SK-N-SH (cell line): Measurements from ENCODE around the gene CIDEC. TPM values are rescaled to one million over a fixed set of nuclear protein-coding genes. Genes with fewer than 3 reads are reported as not detected.

Source experiments
- CTCF ChIA-PET: fragments of 300-600, 350-600 bp; formaldehyde crosslinking; extraction: SDS; loops from one replicate; lab custom pipeline; 2021; lab: Yijun Ruan, JAX
- POLR2A ChIA-PET: fragments of 350-600 bp; sonication (Branson Sonifier 250); formaldehyde crosslinking; extraction: SDS; loops from one replicate; lab custom pipeline; 2020; ENCODE audit warnings: antibody characterized with exemption, inconsistent platforms; lab: Yijun Ruan, JAX
- DNase-seq: peaks from one replicate; pipeline ENCODE4 v3.0.0; 2012
- H2AFZ ChIP-seq: fragments of 200-600 bp; sonication (generic); 2 replicates; pipeline ENCODE4 v1.8.1; 2016; ENCODE audit warnings: antibody characterized with exemption, mild to moderate bottlenecking, low read depth
- H3F3A ChIP-seq: fragments of 200-600 bp; sonication (generic); replicated peaks from 2 replicates; pipeline ENCODE3; 2016; ENCODE audit warnings: antibody characterized with exemption, mild to moderate bottlenecking; ENCODE audit not compliant: insufficient read depth
- H3K27ac ChIP-seq, 2 experiments: fragments of 200-500 bp in 1 of 2; fragments of 200-600 bp in 1 of 2; sonication (Bioruptor generic) in 1 of 2; sonication (generic), shearing (Covaris generic) in 1 of 2; 2 replicates each; pipeline versions ENCODE4 v1.5.1 to v1.6.1; 2014 to 2016; ENCODE audit warnings: low read depth in 2 of 2, inconsistent platforms in 1 of 2, low read length in 1 of 2, mild to moderate bottlenecking in 1 of 2, mixed read lengths in 1 of 2
- H3K27me3 ChIP-seq: fragments of 200-600 bp; sonication (generic), shearing (Covaris generic); 2 replicates; pipeline ENCODE4 v1.6.1; 2016; ENCODE audit warnings: mixed run types; ENCODE audit not compliant: insufficient read depth
- H3K36me3 ChIP-seq, 2 experiments: fragments of 200-500 bp in 1 of 2; fragments of 200-600 bp in 1 of 2; sonication (Bioruptor generic) in 1 of 2; sonication (generic) in 1 of 2; replicated peaks in 1 of 2; 2 replicates each; pipeline versions ENCODE3 to v1.5.1; 2014 to 2016; ENCODE audit warnings: low read length in 1 of 2, mild to moderate bottlenecking in 1 of 2; ENCODE audit not compliant: insufficient read depth in 2 of 2, control insufficient read depth in 1 of 2
- H3K4me1 ChIP-seq, 2 experiments: fragments of 200-500 bp in 1 of 2; fragments of 200-600 bp in 1 of 2; sonication (Bioruptor generic) in 1 of 2; sonication (generic), shearing (Covaris generic) in 1 of 2; 2 replicates each; pipeline versions ENCODE4 v1.5.1 to v1.6.1; 2014 to 2016; ENCODE audit warnings: low read depth in 1 of 2, low read length in 1 of 2, mixed run types in 1 of 2; ENCODE audit not compliant: insufficient read depth in 2 of 2, control insufficient read depth in 1 of 2
- H3K4me2 ChIP-seq: fragments of 200-600 bp; sonication (generic), shearing (Covaris generic); 2 replicates; pipeline ENCODE4 v1.6.1; 2017; ENCODE audit warnings: mixed run types
- H3K4me3 ChIP-seq, 2 experiments: fragments of 200-500 bp in 1 of 2; fragments of 200-600 bp in 1 of 2; sonication (Bioruptor generic) in 1 of 2; sonication (generic), shearing (Covaris generic) in 1 of 2; 2 replicates each; pipeline versions ENCODE4 v1.5.1 to v1.8.1; 2014 to 2016; ENCODE audit warnings: low read depth in 2 of 2, inconsistent platforms in 1 of 2, low read length in 1 of 2, mild to moderate bottlenecking in 1 of 2, mixed read lengths in 1 of 2, moderate library complexity in 1 of 2
- H3K79me2 ChIP-seq: fragments of 200-600 bp; sonication (generic); 2 replicates; pipeline ENCODE4 v1.8.1; 2017; ENCODE audit warnings: mild to moderate bottlenecking; ENCODE audit not compliant: insufficient read depth
- H3K9ac ChIP-seq: fragments of 200-600 bp; sonication (generic); 2 replicates; pipeline ENCODE4 v1.6.1; 2017; ENCODE audit warnings: mixed run types
- H3K9me2 ChIP-seq: fragments of 200-600 bp; sonication (generic); 2 replicates; pipeline ENCODE4 v1.6.1; 2017; ENCODE audit warnings: mixed run types
- H3K9me3 ChIP-seq: fragments of 200-600 bp; sonication (generic); 2 replicates; pipeline ENCODE4 v1.6.1; 2017; ENCODE audit warnings: mixed run types, mild to moderate bottlenecking, moderate library complexity
- H4K20me1 ChIP-seq: fragments of 200-600 bp; sonication (generic); 2 replicates; pipeline ENCODE4 v1.6.1; 2017; ENCODE audit warnings: mild to moderate bottlenecking, mixed run types; ENCODE audit not compliant: insufficient read depth
- CHD2 ChIP-seq: fragments of 150-350 bp; IDR thresholded peaks from 2 replicates; pipeline ENCODE4 v1.6.1; 2018; ENCODE audit warnings: low read length; ENCODE audit not compliant: partially characterized antibody
- ELF1 ChIP-seq: IDR thresholded peaks from 2 replicates; pipeline ENCODE4 v1.4.0; 2012
- EP300 ChIP-seq, 2 experiments: IDR thresholded peaks; 2 replicates each; pipeline versions ENCODE4 v1.4.0 to v1.6.1; 2012; ENCODE audit warnings: borderline replicate concordance in 1 of 2, low read depth in 1 of 2, low read length in 1 of 2
- EZH2phosphoT487 ChIP-seq: fragments of 200-600 bp; sonication (generic); IDR thresholded peaks from 2 replicates; pipeline ENCODE4 v1.6.1; 2017; ENCODE audit warnings: low read depth, mixed run types, mild to moderate bottlenecking, antibody characterized with exemption, moderate library complexity, borderline replicate concordance
- FOXM1 ChIP-seq: IDR thresholded peaks from 2 replicates; pipeline ENCODE4 v1.4.0; 2012; ENCODE audit warnings: low read depth, mild to moderate bottlenecking
- JUND ChIP-seq: IDR thresholded peaks from 2 replicates; pipeline ENCODE4 v1.4.0; 2012
- MAX ChIP-seq: IDR thresholded peaks from 2 replicates; pipeline ENCODE4 v1.4.0; 2012; ENCODE audit warnings: low read depth
- MEF2A ChIP-seq: IDR thresholded peaks from 2 replicates; pipeline ENCODE4 v1.4.0; 2012; ENCODE audit warnings: low read depth, borderline replicate concordance
- RAD21 ChIP-seq: IDR thresholded peaks from 2 replicates; pipeline ENCODE4 v1.6.1; 2012; ENCODE audit warnings: mild to moderate bottlenecking, low read length
- RFX5 ChIP-seq: IDR thresholded peaks from 2 replicates; pipeline ENCODE4 v1.6.1; 2012; ENCODE audit warnings: mild to moderate bottlenecking, improper control_type of control experiment, low read length
- SIN3A ChIP-seq: IDR thresholded peaks from 2 replicates; pipeline ENCODE4 v1.6.1; 2012; ENCODE audit warnings: low read depth, mild to moderate bottlenecking, low read length, moderate library complexity, borderline replicate concordance
- YY1 ChIP-seq: IDR thresholded peaks from 2 replicates; pipeline ENCODE4 v1.4.0; 2012; ENCODE audit warnings: low read depth, mild to moderate bottlenecking
- WGBS: methylation state at CpG from one replicate; pipeline ENCODE4 v1.1.6; 2017; ENCODE audit warnings: low lambda C conversion rate; 5-methylcytosine and 5-hydroxymethylcytosine counted together
- polyA plus RNA-seq, 3 experiments: library from polyadenylated mRNA; depleted of rRNA; stranded (reverse); fragments of >200 nt; gene quantifications; 2 replicates each; pipeline ENCODE4 v1.2.3, GENCODE V29; 2012
- TF ChIP-seq, protein P1 (sequence below): IDR thresholded peaks from 2 replicates; pipeline ENCODE4; 2012
- TF ChIP-seq, protein P2 (sequence below): fragments of 150-350 bp; IDR thresholded peaks from 2 replicates; pipeline ENCODE4 v1.6.1; 2016; ENCODE audit warnings: mild to moderate bottlenecking, low read depth, low read length

Gene CIDEC
- polyA plus RNA-seq, 1 of the 3 experiments (the other 2 are of a cell fraction), result not detected

GRCh38 chr3:9837701-9838582 is 42.1 kb downstream of the CIDEC start:
- H3F3A ChIP-seq, result no peaks in the 10 kb centered on the region
- H4K20me1 ChIP-seq, result no peaks in the 10 kb centered on the region
- H3K9me3 ChIP-seq, result no peaks in the 10 kb centered on the region
- ChIA-PET POLR2A (interaction anchor here (0.6 kb wide), 1 partner anchor 471 kb away, joined by 4 read pairs; no protein-coding TSS in a partner anchor), CTCF (no interaction called here)
- H3K27me3 ChIP-seq, result no peaks in the 10 kb centered on the region
- no peak overlapping the region for H3K4me2 ChIP-seq
- no peaks in the 10 kb centered on the region for H3K9me2 ChIP-seq
- H3K4me1 ChIP-seq, result peaks cover 0 to 3% of the 10 kb centered on the region in 2 experiments; a peak in 1 of 4 replicates
- H3K79me2 ChIP-seq, result peaks cover 7% of the 10 kb centered on the region; the same call in 1 of the 2 replicates
- H2AFZ ChIP-seq, result no peak overlapping the region
- no peak for DNase-seq
- peaks cover 13 to 29% of the 10 kb centered on the region in 2 experiments for H3K36me3 ChIP-seq
- H3K9ac ChIP-seq, result no peak overlapping the region
- no peak overlapping the region for H3K4me3 ChIP-seq
- WGBS, result 92% methylated on average over 11 of the region's 12 CpGs
- TF ChIP-seq CHD2, result no peak
- TF ChIP-seq, protein P1, sequence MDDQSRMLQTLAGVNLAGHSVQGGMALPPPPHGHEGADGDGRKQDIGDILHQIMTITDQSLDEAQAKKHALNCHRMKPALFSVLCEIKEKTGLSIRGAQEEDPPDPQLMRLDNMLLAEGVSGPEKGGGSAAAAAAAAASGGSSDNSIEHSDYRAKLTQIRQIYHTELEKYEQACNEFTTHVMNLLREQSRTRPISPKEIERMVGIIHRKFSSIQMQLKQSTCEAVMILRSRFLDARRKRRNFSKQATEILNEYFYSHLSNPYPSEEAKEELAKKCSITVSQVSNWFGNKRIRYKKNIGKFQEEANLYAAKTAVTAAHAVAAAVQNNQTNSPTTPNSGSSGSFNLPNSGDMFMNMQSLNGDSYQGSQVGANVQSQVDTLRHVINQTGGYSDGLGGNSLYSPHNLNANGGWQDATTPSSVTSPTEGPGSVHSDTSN, result no peak
- TF ChIP-seq MEF2A, result no peak
- no peak for TF ChIP-seq YY1
- TF ChIP-seq RFX5, result no peak
- no peak for TF ChIP-seq EZH2phosphoT487
- no peak for TF ChIP-seq ELF1
- no peak for TF ChIP-seq SIN3A
- TF ChIP-seq MAX, result no peak
- TF ChIP-seq FOXM1, result no peak
- no peak for TF ChIP-seq RAD21
- TF ChIP-seq, protein P2, sequence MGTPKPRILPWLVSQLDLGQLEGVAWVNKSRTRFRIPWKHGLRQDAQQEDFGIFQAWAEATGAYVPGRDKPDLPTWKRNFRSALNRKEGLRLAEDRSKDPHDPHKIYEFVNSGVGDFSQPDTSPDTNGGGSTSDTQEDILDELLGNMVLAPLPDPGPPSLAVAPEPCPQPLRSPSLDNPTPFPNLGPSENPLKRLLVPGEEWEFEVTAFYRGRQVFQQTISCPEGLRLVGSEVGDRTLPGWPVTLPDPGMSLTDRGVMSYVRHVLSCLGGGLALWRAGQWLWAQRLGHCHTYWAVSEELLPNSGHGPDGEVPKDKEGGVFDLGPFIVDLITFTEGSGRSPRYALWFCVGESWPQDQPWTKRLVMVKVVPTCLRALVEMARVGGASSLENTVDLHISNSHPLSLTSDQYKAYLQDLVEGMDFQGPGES, result no peak
- no peak for TF ChIP-seq JUND
- no peak for TF ChIP-seq EP300 (IDR thresholded peaks at IDR 0.05; ENCODE audit: borderline replicate concordance in 1 of 2, low read depth in 1 of 2, low read length in 1 of 2)
- TF ChIP-seq, all 33 proteins: peak for 0
- no peak overlapping the region for H3K27ac ChIP-seq
